Midbrain (tissue), 1 donor: ENCODE measurements around the gene KIAA0753.

Experiments used
- DNase-seq: peaks from one replicate; lab custom pipeline; 2025; lab: John Stamatoyannopoulos, UW

Gene KIAA0753

DNA sequence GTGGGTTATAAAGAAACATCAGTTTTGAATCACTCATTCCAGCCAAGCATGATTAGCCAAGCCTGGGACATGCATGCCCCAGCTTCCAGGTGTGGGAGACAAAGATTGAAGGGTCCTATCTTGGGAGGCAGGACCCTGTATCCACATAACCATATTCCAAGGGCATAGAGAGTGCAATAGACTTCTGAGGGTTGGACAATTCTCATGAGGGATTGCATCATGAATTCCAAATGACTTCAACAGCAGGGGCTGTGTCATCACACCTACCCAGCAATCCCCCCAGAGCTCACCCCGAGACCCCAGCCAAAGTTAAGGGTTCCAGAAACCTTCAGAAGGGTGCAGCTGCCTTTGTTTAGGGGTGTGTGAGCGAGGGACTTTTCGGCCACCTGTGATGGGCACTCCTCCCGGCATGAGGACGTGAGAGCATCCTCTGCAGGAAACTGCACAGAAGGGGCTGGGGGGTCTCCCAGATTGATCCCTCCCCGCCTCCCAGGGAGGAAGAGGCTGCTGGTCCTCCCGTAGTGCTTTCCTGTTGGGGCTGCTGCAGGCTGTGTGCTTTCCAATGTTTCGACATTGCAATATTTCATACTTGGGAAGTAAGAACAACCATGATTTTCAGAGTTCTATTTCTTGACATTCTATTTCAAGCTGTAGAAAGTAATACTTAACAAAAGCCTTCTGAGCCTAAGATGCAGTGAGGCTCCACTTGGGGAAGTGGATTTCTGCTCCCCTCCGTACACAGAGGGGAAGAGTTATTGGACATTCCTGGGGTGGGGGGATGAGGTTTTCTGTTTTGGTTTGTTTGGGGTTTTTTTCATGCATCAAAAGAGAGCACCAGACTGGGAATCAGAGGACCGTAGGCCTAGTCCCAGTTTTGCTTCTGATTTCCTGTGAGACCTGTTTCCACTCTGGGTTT lies 70.9 kb downstream of the KIAA0753 start:
- no peak for DNase-seq

DNA sequence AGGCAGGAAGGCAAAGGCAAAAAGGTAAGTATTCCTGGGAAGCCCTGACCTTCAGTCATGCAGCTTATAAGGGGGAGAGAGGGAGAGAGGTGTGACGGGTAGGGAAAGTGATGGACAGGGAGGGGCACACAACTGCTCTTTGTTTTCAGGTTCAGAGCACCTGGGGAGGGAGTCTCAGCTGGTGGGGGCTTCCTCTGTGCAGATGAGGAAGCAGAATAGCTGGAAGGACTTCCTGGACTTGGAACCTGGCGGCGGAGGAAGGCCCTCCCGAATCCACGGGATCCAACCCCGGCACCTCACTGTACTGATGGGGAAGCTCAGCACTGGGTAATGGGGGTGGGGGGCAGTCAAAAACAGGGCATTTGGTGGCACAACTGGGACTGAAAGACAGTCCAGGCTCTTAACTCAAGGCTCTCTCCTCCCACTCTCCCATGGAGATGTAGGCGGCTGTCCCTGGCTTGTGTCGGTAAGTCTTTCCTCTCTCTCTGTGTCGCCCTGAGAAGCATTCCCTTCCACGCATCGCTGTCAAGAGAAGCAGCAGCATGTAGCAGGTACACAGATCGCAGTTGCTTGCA lies 72.2 kb downstream of the KIAA0753 start:
- no peak for DNase-seq

DNA sequence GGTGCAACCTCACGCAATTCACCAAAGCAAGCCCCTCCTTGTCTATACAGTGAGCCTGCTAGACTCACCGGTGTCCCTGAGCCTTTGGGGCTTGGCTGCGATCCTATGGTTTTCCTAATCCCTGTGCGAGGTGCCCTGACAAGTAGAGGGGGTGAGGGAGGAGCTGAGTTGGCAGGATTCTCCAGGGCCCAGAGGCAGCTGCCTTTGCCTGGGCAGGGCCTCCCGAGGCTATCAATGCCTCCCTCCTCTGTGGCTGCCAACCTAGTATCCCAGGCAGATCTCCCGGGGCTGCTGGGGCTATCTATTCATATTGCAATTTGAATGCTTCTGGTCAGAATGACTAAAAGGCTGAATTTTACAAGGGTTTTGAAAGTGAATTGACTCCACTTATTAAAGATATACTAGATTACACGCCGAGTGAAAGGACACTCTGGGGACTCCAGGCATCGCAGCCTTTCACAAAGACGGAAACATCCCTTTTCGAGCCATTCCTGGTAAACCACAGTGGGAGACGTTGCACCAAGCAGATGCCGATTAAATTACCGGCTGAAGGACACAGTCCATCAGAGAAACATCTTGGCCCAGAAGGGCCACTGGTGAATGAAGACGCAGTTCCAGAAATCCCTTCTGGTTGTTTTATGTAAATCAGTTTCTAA lies 72.9 kb downstream of the KIAA0753 start:
- no peak for DNase-seq

DNA sequence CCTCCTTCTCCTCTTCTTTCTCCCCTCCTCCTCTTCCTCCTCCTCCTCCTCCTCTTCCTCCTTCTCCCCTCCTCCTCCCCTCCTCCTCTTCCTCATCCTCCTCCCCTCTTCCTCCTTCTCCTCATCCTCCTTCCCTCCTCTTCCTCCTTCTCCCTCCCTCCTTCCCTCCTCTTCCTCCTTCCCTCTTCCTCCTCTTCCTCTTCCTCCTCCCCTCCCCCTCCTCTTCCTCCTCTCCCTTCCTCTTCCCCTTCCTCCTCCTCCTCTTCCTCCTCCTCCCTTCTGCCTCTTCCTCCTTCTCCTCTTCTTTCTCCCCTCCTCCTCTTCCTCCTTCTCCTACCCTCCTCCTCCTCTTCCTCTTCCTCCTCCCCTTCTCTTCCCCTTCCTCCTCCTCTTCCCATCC lies 79.1 kb downstream of the KIAA0753 start:
- DNase-seq: no peak

DNA sequence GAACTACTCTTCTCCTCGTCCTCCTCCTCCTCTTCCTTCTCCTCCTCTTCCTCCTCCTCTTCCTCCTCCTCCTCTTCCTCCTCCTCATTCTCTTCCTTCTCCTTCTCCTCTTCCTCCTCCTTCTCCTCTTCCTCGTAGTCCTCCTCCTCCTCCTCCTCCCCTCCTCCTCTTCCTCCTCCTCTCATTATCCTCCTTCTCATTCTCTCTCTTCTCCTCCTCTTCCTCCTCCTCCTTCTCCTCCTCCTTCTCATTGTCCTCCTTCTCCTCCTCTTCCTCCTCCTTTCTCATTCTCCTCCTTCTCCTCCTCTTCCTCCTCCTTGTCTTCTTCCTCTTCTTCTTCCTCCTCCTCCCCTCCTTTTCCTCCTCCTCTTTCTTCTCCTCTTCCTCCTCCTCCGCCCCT lies 80.0 kb downstream of the KIAA0753 start:
- no peak for DNase-seq

DNA sequence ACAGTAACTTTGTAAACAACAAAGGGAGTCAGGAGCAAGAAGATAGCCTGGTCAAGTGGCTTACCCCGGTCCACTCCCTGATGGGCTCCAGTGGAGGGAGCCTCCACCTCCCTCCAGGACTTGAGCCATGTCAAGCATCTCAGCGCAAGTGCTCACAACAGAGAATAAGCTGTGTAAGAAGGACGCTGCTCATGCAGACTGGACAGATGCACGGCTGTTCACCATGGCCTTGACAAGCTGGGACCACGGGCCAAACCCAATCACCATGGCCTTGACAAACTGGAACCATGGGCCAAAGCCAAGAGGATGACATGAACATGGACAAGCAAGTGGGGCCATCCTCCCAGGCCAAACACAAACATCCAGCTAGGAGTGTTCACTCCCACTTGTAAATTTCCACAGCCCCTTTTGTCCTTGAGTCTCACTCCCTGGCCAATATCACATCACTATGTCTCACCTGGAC lies 80.7 kb downstream of the KIAA0753 start:
- no peak for DNase-seq

DNA sequence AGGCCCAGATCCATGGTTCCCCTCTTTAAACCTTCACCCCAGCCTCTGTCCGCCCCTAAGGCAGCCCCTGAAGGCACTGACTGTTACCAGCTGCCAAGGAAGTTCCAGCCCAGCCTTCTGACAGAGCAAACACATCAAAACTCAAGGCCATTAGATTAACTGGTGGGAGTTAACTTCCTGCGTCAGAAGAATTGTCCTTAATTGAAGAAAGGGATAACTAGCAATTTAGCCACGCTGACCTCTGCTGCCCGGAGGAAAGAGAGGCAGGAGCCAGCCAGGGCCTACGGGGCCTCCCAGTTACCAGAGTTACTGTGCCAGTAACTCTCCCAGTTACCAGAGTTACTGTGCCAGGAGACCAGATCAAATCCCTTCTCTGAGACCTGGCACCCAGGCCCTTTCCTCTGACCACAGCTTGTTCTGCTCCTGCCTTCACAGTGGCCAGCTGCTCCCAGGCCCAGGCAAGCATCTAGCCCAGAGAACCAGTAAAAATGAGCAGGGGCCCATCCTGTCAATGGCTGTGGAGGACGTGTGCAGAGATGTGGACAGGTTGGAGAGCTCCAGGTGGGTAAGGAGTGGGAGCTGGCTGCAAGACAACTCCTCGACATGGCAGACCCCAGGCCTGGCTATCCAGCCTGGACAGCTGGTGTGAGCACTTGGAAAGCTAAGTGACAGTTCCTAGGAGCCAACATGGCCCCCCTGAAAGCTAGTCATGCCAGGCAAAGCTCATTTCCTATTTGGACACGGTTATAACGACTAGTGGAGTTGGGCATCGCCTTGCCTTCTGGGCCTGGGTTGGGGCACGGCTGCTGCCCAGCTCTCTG lies 81.4 kb downstream of the KIAA0753 start:
- DNase-seq: no peak

DNA sequence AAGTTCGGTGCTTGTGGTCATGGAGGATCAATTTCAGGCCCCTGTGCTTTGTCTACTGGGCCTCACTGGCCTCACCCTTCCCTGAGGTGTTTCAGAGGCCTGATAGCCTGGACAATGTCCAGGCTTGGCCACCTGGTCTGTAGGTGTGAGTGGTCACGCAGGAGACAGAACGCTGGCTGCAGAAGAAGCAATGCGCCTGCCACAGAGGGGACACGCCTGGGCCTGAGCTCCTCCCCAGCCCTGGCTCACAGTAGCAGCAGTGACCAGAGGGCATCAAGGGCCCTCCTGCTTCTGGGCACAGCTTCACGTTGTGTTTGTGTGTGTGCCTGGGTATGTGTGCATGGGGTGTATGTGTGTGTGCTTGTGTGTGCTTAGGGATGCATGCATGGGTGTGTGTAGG lies 82.2 kb downstream of the KIAA0753 start:
- no peak for DNase-seq

DNA sequence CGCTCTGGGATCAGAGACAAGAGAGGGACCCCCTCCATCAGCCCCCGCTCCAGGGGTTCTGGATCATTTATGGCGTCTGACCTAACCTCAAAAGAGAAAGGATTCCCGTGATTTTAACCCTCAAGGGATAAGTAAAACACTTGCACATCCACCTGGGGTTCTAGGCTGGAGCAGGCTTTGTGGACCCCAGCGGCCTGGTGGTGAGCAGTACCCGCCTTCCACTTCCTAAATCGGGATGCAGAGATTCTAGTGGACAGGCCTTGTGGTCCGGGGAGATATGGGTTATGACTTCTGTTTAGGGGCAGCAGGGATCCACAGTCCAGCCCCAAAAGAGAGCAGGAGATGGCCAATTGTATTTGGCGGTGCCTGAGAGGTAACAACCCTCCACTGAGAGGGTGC lies 83.5 kb downstream of the KIAA0753 start:
- DNase-seq: no peak

DNA sequence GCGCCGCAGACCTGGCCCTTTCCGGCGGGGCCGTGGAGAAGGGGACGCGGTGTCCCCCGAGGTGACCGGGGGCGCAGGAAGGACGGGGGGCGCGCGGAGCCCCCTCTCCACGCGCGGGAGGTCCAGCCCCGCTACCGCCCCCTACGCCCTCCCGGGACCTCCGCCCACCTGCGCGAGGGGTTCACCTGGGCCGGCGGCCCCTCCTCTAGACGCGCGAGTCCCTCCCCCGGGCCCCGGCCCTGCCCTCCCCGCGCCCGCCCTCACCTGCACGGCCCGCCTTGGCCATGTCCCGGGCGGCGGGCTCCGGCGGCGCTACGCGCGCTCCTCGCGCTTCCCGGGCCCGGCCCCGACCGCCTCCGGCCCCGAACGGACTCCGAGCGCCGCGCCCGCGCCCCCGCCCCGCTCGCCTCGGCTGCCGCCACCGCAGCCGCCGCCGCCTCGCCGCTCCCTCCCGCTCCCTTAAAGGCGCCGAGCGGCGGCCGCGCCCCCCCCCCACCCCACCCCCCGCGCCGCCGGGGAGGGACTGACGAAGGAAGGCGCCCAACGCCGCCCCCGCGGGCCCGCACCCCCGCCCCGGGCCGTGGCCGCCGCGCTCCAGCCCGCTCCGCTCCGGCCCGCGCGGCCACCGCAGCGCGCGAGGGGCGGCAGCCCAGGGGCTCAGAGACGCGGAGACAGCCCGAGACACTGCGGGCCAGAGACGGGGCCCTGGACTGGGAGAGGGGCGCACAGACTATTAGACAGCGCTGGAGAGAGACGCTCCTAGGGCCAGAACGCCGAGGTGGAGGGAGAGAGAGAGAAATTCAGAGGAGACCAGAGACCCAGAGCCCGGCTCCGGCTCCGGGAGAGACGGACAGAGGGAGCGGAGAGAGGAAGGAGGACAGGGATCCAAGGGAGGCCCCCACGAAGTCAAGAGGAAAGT lies 84.1 kb downstream of the KIAA0753 start, which contains the start of gene PITPNM3:
Gene PITPNM3, minus strand, starts transcription at position 435 of the 919 bp plus-strand sequence. Its CDS starts 149 bp downstream, at position 286.
- no peak for DNase-seq

DNA sequence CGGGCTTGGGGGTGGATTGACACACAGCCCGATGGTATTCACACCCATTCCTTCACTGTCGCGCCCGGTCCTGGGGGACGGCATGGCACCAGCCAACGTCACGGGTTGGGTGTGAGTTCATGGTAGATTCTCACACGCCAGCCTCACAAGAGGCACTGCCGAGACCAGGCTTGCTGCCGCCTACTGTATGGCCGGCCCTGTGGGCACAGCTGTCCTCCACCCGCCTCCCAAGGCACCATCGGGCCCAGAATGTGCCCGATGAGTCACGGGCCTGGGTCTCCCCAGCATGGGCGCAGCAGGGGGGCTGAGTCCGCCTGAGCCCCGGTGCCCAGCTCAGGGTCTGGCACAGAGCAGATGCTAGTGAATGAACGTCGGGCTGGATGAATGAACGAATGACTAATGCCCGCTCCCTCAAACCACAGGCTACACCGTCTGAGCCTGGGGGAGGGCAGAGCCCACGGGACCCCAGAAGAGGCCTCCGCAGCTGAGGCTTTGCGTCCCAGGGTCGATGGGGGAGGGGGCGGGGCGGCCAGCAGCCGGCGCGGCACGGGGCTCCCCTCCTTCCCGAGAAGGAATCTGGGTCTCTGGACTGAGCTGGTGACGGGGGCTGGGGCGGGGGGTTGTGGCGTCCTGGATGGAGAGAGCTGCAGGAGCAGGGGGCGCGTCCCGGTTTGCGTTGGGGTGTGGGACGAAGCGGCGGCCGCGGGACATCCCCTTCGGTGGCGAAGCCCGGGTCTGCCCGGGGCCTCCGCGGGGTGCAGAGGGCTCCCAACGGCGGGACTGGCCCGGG lies 85.0 kb downstream of the KIAA0753 start:
- no peak for DNase-seq

DNA sequence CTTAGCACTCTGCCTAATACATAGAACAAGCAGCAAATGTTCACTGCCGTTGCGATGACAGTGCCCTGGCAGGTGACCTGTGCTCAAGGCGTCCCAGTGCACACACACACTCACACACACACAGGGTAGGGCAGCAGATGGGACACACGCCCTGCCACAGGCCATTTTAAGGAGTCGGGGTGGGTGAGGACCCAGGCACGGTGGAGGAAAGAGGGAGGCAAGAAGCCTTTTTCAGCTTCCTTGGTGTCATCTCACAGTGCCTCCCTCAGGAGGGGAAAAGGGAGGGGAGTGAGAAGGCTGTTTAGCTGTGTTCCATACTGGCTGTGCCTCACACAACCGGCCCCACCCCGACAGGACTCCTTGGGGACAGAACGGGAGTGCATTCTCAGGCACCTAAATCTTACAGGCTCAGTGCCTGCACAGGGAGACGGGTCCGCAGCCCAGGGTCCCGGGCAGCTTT lies 85.6 kb downstream of the KIAA0753 start:
- no peak for DNase-seq

DNA sequence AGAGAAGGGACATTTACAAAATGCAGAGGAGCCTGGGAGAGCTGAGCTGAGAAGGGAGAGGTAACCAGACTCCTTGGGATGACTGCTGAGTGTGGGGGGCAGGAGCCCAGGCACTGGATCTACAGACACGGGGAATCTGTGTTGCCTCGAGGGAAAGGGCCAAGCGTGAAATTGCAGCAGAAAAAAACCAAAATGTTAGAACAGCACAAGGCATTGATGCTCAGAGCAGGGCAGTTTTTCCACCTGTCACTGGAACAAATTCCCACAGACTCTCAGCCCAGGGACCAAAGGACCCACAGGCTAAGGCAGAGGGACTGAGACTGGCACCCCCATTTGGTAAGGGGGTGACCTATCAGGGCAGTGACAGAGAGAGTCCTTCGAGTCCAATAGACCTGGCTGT lies 86.2 kb downstream of the KIAA0753 start:
- DNase-seq: no peak

DNA sequence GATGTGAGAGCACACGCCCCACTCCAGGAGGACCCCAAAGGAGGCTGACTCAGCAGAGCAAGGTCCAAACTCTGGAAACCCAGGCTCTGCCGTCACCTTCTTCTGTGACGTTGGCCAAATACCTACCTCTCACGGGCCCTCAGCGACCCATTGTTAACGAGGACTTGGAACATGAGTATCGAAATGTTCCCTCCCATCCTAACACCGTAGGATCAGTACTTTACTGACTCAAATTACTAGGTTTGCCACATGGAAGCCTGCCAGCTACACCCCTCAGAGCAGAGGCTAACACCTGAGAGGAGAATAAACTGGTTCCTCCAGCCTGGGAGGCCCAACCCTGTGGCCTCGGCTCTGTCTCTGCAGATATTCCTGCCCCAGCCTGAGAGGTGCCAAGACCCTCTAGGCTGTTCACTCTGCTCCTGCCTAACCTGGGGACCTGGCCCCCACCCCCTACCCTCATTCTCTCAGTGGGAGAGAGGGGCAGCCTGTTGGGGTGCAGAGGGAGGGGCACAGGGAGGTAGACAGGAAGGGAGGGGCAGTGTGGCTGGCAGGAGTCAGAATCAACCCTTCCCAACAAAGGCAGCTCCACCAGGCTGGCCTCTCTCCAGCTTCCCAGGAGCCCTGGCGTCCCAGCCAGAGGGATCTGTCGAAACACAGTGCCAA lies 88.5 kb downstream of the KIAA0753 start:
- DNase-seq: peak; percentile 9

DNA sequence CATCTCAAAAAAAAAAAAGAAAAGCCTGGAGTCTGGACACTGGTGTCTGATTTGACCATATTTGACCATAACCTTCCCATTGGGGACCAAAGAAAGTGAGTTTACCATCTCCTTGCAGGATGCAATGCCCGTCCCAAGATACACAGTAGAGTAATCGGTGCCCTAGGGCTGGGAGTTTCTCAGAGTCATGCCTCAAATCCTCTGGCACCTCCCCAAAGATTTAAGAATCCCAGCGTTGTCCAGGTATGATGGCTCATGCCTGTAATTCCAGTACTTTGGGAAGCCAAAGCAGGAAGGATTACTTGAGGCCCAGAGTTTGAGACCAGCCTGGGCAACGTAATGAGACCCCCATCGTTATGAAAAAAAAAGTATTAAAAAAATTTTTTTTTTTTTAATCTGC lies 89.2 kb downstream of the KIAA0753 start:
- no peak for DNase-seq

DNA sequence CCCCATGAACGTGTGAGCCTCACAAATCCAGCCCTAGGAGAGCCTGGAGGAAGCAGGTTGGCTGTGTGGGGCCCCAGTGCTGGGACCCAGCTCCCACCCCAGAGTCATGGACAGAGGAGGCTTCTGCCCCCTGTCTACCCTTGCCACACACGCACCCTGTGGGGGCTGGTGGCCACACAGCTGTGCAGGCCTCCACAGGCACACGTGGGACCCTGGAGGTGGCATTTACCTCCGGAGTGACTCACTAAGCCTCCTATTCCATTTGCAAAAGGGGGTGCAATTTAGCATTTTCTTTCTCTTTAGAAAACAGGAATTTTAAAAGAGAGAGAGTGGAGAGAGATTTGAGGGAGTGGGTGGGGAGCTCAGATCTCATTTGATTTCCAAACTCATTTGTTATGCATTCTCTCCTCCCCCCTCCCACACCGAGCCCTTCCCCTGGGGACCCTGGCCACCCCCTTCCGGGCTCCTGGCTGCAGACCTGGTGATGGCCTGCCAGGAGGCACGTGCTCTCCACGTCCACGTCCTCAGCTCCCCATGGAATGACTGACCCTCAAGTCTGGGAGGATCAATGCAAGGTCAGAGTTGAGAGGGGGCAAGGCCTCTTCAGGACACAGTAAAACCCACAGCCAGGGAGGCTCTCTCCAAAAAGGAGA lies 91.0 kb downstream of the KIAA0753 start:
- no peak for DNase-seq

DNA sequence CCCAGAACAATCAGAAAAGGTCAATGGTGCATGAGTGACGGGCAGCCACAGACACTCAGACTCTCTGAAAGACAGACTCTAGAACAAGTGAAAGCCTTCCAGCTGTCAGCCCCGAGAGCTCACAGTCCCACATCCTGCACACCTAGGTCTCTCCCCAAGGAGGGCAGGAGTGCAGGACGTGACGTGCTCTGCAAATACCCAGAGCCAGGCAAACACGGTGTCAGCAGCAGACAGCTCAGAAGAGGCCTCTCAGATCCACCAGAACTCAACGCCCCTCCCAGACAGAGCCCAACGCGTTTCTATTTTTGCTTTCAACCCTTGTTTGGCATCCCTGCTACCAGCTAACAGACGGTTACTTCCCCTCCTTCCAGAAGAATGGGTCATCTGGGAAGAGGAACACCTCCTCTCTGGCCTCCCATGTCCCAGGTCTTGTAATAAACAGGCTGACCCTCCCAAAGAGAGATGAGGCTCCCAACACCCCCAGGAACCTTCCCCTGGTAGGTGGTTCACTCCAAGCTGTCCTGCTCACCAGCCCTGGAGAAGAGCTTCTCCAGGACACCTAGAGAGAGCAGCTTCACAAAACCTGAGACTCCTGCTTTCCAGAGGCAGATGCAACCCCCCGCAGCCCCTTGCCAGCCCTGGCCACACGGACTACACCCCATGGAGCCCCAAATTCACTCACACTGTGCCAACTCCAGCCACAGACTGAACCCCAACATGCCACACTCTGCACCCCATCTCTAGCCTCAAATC lies 91.8 kb downstream of the KIAA0753 start:
- no peak for DNase-seq

DNA sequence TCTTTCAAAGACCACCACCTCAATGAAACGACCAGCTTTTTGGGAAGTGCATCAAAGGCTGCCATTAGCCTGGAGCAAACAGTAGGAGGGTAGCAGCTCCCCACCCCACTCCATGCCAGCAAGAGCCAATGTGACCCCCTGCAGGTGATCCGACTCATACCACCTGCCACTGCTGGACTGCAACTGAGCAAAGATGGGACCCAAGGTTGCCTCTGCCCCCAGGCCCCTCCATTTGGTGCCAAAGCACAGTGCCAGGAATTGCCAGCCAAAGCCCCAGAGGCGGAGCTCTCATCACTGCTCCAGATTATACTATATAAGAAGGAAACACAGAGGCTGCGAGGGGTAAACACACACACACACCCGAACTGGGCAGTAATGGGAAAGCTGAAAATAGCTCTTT lies 92.5 kb downstream of the KIAA0753 start:
- no peak for DNase-seq
